ENCODE data around the gene XAB2.

- no peak for TF ChIP-seq POLR2A (IDR thresholded peaks at IDR 0.05; ENCODE audit: low read length)
- no peak for TF ChIP-seq GATA1 (IDR thresholded peaks at IDR 0.05; ENCODE audit: low read depth, low read length)
Measured at GRCh38 chr19:7639863-7640348, 10.6 kb upstream of the XAB2 start.

Data from erythroblast (primary cell).